GM12891 (cell line): ENCODE data around the gene AFAP1.

Experiments used
- POLR2A ChIP-seq: IDR thresholded peaks from 2 replicates; pipeline ENCODE4 v1.6.1; 2011; ENCODE audit warnings: low read depth, low read length, control low read depth
- POLR2AphosphoS5 ChIP-seq: IDR thresholded peaks from 2 replicates; pipeline ENCODE4 v1.6.1; 2011; ENCODE audit warnings: low read depth, low read length, control low read depth
- TAF1 ChIP-seq: IDR thresholded peaks from 2 replicates; pipeline ENCODE4 v1.6.1; 2011; ENCODE audit warnings: low read depth, low read length, control low read depth

GRCh38 chr4:7854697-7855370 lies 84.8 kb downstream of the AFAP1 start:
- TF ChIP-seq POLR2A: no peak
- TF ChIP-seq TAF1: no peak
- no peak for TF ChIP-seq POLR2AphosphoS5
